ENCODE data around the gene GFI1. TPM values are rescaled to one million over a fixed set of nuclear protein-coding genes. Genes with fewer than 3 reads are reported as not detected.

GFI1 gene
- total RNA-seq, 1 donor from 2014 or later, result 0.05 TPM

- no peak for DNase-seq (ENCODE audit: low read depth)
Observed at GRCh38 chr1:92488416-92488815, 1.7 kb upstream of the GFI1 start.

- DNase-seq (ENCODE audit: low read depth), result no peak
Observed at GRCh38 chr1:92487078-92487605, 417 bp upstream of the GFI1 start.

GRCh38 chr1:92485381-92486250 lies 1.1 kb downstream of the GFI1 start:
- DNase-seq (ENCODE audit: low read depth), result no peak

- no peak for DNase-seq (ENCODE audit: low read depth)
Observed at GRCh38 chr1:92484472-92485380, 2.0 kb downstream of the GFI1 start.

- no peak for DNase-seq (ENCODE audit: low read depth)
Observed at GRCh38 chr1:92483610-92484471, 2.9 kb downstream of the GFI1 start.

GRCh38 chr1:92482665-92483609 lies 3.8 kb downstream of the GFI1 start:
- DNase-seq (ENCODE audit: low read depth), result no peak

GRCh38 chr1:92481971-92482664 lies 4.6 kb downstream of the GFI1 start:
- DNase-seq (ENCODE audit: low read depth), result no peak

- no peak for DNase-seq (ENCODE audit: low read depth)
Observed at GRCh38 chr1:92481599-92481925, 5.2 kb downstream of the GFI1 start.

GRCh38 chr1:92480813-92481598 lies 5.7 kb downstream of the GFI1 start:
- DNase-seq (ENCODE audit: low read depth), result no peak

- DNase-seq (ENCODE audit: low read depth), result no peak
Observed at GRCh38 chr1:92480200-92480812, 6.4 kb downstream of the GFI1 start.

GRCh38 chr1:92479587-92479986 lies 7.1 kb downstream of the GFI1 start:
- DNase-seq (ENCODE audit: low read depth), result no peak

- DNase-seq (ENCODE audit: low read depth), result no peak
Observed at GRCh38 chr1:92478393-92478792, 8.3 kb downstream of the GFI1 start.

GRCh38 chr1:92476071-92476631 lies 10.6 kb downstream of the GFI1 start:
- DNase-seq (ENCODE audit: low read depth), result no peak

- no peak for DNase-seq (ENCODE audit: low read depth)
Observed at GRCh38 chr1:92475029-92475428, 11.7 kb downstream of the GFI1 start.

- no peak for DNase-seq (ENCODE audit: low read depth)
Observed at GRCh38 chr1:92473781-92474495, 12.8 kb downstream of the GFI1 start.

- DNase-seq (ENCODE audit: low read depth), result no peak
Observed at GRCh38 chr1:92470216-92470615, 16.5 kb downstream of the GFI1 start.

GRCh38 chr1:92466683-92467352 lies 19.9 kb downstream of the GFI1 start:
- DNase-seq (ENCODE audit: low read depth), result no peak

Measured in renal cortical epithelial cell (primary cell).